Activated CD8-positive, alpha-beta T cell treated with anti-CD3 and anti-CD28 coated beads for 36 hours (primary cell): ENCODE data around the gene UBE2M. TPM values are rescaled to one million over a fixed set of nuclear protein-coding genes. Genes with fewer than 3 reads are reported as not detected.

Experiments
- ATAC-seq: fragments of 200-7000 bp; cut with Tn5 transposase; one replicate; pipeline ENCODE4 v1.10.0; 2021; ENCODE audit warnings: mild to moderate bottlenecking, moderate library complexity
- CTCF ChIA-PET: fragments of 350-600 bp; sonication (Branson Sonifier 250); formaldehyde crosslinking; loops from one replicate; lab custom pipeline; 2021; ENCODE audit warnings: antibody characterized with exemption; lab: Charles Lee
- POLR2A ChIA-PET: fragments of 350-600 bp; sonication (Branson Sonifier 250); formaldehyde crosslinking; loops from one replicate; lab custom pipeline; 2021; ENCODE audit warnings: antibody characterized with exemption; lab: Charles Lee
- DNase-seq: peaks from one replicate; pipeline ENCODE4 v3.0.0-alpha.2; 2020
- H3K27ac Mint-ChIP-seq: one replicate; pipeline ENCODE4 v1.8.0; 2021; ENCODE audit warnings: mild to moderate bottlenecking, mixed read lengths
- H3K27me3 Mint-ChIP-seq: one replicate; pipeline ENCODE4 v1.8.0; 2021; ENCODE audit warnings: mixed read lengths
- H3K36me3 Mint-ChIP-seq: one replicate; pipeline ENCODE4 v1.8.0; 2021; ENCODE audit warnings: low read depth, mixed read lengths
- H3K4me1 Mint-ChIP-seq: one replicate; pipeline ENCODE4 v1.8.0; 2021; ENCODE audit warnings: low read depth, mixed read lengths
- H3K4me3 Mint-ChIP-seq: one replicate; pipeline ENCODE4 v1.8.0; 2021; ENCODE audit warnings: mild to moderate bottlenecking, moderate library complexity, mixed read lengths
- H3K9me3 Mint-ChIP-seq: one replicate; pipeline ENCODE4 v1.8.0; 2021; ENCODE audit warnings: mixed read lengths
- intact Hi-C: fragments of 100-400 bp; cut with micrococcal nuclease; formaldehyde crosslinking; loops from one replicate; pipeline ENCODE4 v1.10.0; 2022
- total RNA-seq, 2 experiments: library from RNA; stranded (reverse); gene quantifications; one replicate each; pipeline ENCODE4 v1.2.3, GENCODE V29; 2021
- TF ChIP-seq, protein P1 (sequence below): fragments of 200-600 bp; IDR thresholded peaks from one replicate; pipeline ENCODE4 v1.8.0; 2022; ENCODE audit warnings: antibody characterized with exemption, mild to moderate bottlenecking

UBE2M gene
- total RNA-seq, 2 experiments from 2014 or later, result 107 to 114 TPM

DNA sequence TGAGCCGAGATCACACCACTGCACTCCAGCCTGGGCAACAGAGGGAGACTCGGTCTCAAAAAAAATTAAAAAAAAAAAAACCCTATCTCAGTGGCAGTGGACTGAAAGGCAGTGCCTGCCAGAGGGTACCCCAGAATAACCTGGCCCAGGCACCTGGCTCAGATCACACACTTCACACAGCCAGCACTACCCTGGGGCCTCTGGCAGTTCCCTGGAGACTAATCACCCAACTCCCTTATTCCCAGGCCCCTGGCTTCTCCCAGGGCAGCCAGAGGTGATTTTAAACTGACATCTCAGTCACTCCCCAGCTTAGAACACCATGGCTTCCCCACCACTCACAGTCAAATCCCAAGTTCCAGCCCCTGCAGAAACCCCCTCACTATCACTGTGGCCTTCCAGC is 43.2 kb downstream of the UBE2M start:
- ATAC-seq (no peak), DNase-seq (no peak)
- no peaks in the 10 kb centered on the region for H3K9me3 Mint-ChIP-seq
- POLR2A ChIA-PET, result interaction anchor here (10.2 kb wide), 1 partner anchor 34 kb away, joined by 164 read pairs; the partner anchor contains the start of genes CHMP2A and TRIM28
- H3K4me3 Mint-ChIP-seq, result peak overlapping the region; percentile 88
- CTCF ChIA-PET, result interaction anchor here (1.6 kb wide), 1 partner anchor 66 kb away, joined by 4 read pairs; no protein-coding TSS in a partner anchor
- H3K36me3 Mint-ChIP-seq, result peaks cover 20% of the 10 kb centered on the region
- TF ChIP-seq, protein P1, sequence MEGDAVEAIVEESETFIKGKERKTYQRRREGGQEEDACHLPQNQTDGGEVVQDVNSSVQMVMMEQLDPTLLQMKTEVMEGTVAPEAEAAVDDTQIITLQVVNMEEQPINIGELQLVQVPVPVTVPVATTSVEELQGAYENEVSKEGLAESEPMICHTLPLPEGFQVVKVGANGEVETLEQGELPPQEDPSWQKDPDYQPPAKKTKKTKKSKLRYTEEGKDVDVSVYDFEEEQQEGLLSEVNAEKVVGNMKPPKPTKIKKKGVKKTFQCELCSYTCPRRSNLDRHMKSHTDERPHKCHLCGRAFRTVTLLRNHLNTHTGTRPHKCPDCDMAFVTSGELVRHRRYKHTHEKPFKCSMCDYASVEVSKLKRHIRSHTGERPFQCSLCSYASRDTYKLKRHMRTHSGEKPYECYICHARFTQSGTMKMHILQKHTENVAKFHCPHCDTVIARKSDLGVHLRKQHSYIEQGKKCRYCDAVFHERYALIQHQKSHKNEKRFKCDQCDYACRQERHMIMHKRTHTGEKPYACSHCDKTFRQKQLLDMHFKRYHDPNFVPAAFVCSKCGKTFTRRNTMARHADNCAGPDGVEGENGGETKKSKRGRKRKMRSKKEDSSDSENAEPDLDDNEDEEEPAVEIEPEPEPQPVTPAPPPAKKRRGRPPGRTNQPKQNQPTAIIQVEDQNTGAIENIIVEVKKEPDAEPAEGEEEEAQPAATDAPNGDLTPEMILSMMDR, result no peak
- intact Hi-C loops, result no loop called here
- H3K27ac Mint-ChIP-seq, result peak overlapping the region; percentile 56
- peaks cover 35% of the 10 kb centered on the region for H3K4me1 Mint-ChIP-seq
- no peaks in the 10 kb centered on the region for H3K27me3 Mint-ChIP-seq

DNA sequence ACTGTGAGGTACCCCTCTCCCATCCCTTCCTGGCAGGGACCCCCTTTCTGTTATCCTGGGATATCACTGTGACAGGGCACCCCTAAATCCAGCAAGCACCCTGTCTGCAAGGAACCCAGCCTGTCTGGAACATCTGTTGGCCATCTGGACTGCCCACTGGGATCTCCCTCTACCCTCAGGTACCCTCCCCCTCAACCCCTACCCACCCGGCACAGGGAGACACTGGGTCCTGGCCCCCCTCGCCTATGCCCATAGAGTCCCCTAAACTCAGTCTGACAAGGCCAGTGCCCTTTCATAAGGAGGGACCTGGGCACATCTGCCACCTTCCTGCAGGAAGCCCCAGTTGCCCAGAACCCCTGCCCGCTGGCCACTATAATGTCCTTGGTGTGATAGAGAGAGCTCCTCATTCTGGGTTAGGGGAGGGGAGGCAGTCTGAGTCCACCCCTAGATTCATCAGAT is 43.8 kb downstream of the UBE2M start:
- Mint-ChIP-seq H3K27me3 (no peaks in the 10 kb centered on the region), H3K27ac (peak overlapping the region; percentile 93), H3K9me3 (no peaks in the 10 kb centered on the region), H3K36me3 (peaks cover 20% of the 10 kb centered on the region), H3K4me1 (peaks cover 35% of the 10 kb centered on the region), H3K4me3 (peak overlapping the region; percentile 88)
- TF ChIP-seq, protein P1, result no peak
- DNase-seq (no peak), ATAC-seq (no peak)
- CTCF ChIA-PET, result interaction anchor here (0.6 to 1.7 kb wide), 27 partner anchors 8 to 296 kb away, joined by 3 to 24 read pairs (median 4); partner anchors contain the start of genes CHMP2A, UBE2M and ZNF584
- intact Hi-C loops, result no loop called here
- POLR2A ChIA-PET, result interaction anchor here (0.8 to 10.2 kb wide), 6 partner anchors 16 to 64 kb away, joined by 3 to 164 read pairs (median 4); partner anchors contain the start of genes CHMP2A and TRIM28

DNA sequence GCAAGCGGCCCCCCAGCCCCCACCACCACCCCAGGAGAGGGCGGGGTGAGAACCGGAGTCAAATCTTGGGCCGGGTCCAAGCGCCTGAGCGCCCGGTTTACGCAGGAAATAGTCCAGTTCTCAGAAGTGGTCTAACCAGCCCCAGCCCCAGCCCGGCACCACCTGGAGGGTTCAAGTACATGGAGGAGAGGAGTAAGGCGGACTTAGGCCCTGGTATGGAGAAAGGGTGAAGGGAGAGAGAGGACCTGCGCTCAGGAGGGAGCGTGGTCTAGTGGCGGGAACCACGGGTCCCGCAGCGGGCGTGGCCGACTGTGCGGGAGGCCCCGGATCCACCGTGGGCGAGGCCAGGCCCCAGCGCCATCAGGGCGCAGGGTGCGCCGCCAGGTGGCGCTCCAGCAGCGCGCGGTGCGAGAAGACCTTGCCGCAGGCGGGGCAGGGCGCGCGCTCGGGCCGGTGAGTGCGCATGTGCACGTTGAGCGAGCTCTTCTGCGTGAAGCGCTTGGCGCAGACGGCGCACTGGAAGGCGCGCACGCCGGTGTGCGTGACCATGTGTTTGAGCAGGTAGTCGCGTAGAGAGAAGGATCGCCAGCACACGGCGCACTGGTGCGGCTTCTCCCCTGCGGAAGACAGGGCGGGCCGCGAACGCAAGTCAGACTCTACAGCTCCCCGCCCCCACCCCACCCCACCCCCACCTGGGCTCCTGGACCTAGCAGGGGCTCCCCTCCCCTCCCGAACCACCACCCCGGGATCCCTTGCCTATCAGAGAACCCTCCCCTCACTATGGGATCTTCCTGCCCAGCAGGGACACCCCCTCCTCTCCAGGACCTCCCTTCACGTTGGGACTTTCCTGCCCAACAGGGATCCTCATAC is 44.5 kb downstream of the UBE2M start:
- no peaks in the 10 kb centered on the region for H3K9me3 Mint-ChIP-seq
- ChIA-PET POLR2A (interaction anchor here (0.8 to 10.2 kb wide), 7 partner anchors 14 to 64 kb away, joined by 3 to 164 read pairs (median 4); partner anchors contain the start of genes CHMP2A and TRIM28), CTCF (interaction anchor here (0.6 to 1.7 kb wide), 26 partner anchors 8 to 295 kb away, joined by 3 to 24 read pairs (median 4); partner anchors contain the start of genes CHMP2A, UBE2M and ZNF584)
- H3K36me3 Mint-ChIP-seq, result peaks cover 20% of the 10 kb centered on the region
- H3K27me3 Mint-ChIP-seq, result no peaks in the 10 kb centered on the region
- peak overlapping the region; percentile 88 for H3K4me3 Mint-ChIP-seq
- peak overlapping the region; percentile 93 for H3K27ac Mint-ChIP-seq
- DNase-seq, result peak; percentile 97
- intact Hi-C loops, result no loop called here
- H3K4me1 Mint-ChIP-seq, result peaks cover 35% of the 10 kb centered on the region
- ATAC-seq, result peak; percentile 91
- TF ChIP-seq, protein P1, result peak; percentile 98

DNA sequence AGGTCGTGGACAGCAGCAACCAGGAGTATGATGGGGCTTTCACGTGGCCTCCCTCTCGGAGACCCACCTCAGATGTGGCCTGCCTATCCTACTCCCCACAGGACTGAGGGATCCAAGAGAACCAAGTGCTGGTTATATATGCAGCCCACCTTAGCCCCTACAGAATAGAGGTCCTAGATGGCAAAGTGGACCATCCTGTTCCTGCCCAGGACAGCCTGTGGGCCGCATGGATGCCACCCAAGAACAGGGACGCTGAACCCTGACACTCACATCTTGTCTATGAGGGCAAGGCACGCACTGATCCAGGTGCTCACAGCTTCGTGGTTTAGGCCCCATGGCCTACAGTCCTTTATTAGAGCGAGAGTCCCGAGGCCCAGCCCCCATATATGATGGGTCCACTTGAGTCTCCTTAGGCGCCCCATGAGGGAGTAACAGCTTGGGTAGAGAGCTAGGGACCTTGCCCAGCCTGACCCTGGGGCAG is 45.2 kb downstream of the UBE2M start:
- ChIA-PET POLR2A (interaction anchor here (1.0 to 10.2 kb wide), 6 partner anchors 13 to 63 kb away, joined by 3 to 164 read pairs (median 4); partner anchors contain the start of genes CHMP2A and TRIM28), CTCF (interaction anchor here (1.0 to 1.7 kb wide), 12 partner anchors 9 to 295 kb away, joined by 3 to 24 read pairs (median 3); no protein-coding TSS in a partner anchor)
- intact Hi-C loops, result no loop called here
- ATAC-seq (no peak), DNase-seq (no peak)
- H3K27ac Mint-ChIP-seq, result peak overlapping the region; percentile 93
- H3K9me3 Mint-ChIP-seq, result no peaks in the 10 kb centered on the region
- peaks cover 20% of the 10 kb centered on the region for H3K36me3 Mint-ChIP-seq
- TF ChIP-seq, protein P1, result no peak
- peak overlapping the region; percentile 88 for H3K4me3 Mint-ChIP-seq
- H3K4me1 Mint-ChIP-seq, result peaks cover 28% of the 10 kb centered on the region
- no peaks in the 10 kb centered on the region for H3K27me3 Mint-ChIP-seq
